Gastrocnemius medialis (tissue), 4 donors: ENCODE results near the gene XRCC3. TPM values are rescaled to one million over a fixed set of nuclear protein-coding genes. Genes with fewer than 3 reads are reported as not detected.

Source experiments
- ATAC-seq, 2 donors: fragments of 150-250 bp; one replicate each; pipeline ENCODE4 v1.9.1; 2016
- DNase-seq, 2 donors: peaks; one replicate each; pipeline ENCODE4 v3.0.0-alpha.2; 2019
- H3K27ac ChIP-seq, 4 donors: fragments of 200-600 bp; sonication (generic); 1 replicate in 1 of 4; 2 replicates in 3 of 4; pipeline ENCODE4 v1.5.1; 2016 to 2018; ENCODE audit warnings: mild to moderate bottlenecking in 2 of 4, moderate library complexity in 1 of 4
- H3K27me3 ChIP-seq, 3 donors: fragments of 200-600 bp; sonication (generic) in 2 of 3; 1 replicate in 1 of 3; 2 replicates in 2 of 3; pipeline versions ENCODE4 v1.5.1 to v1.6.0; 2016 to 2019; ENCODE audit warnings: mild to moderate bottlenecking in 1 of 3, moderate library complexity in 1 of 3
- H3K36me3 ChIP-seq, 2 donors: fragments of 200-600 bp; sonication (generic) in 1 of 2; one replicate each; pipeline ENCODE4 v1.5.1; 2017 to 2018
- H3K4me1 ChIP-seq, 2 donors: fragments of 200-600 bp; sonication (generic) in 1 of 2; one replicate each; pipeline ENCODE4 v1.5.1; 2016 to 2017; ENCODE audit warnings: mild to moderate bottlenecking in 2 of 2
- H3K4me3 ChIP-seq, 4 donors: fragments of 200-600 bp; sonication (generic) in 3 of 4; 1 replicate in 1 of 4; 2 replicates in 3 of 4; pipeline ENCODE4 v1.5.1; 2016 to 2019; ENCODE audit warnings: mild to moderate bottlenecking in 2 of 4
- H3K9me3 ChIP-seq, 3 donors: fragments of 200-600 bp; sonication (generic) in 2 of 3; 1 replicate in 1 of 3; 2 replicates in 2 of 3; pipeline ENCODE4 v1.5.1; 2016 to 2019
- CTCF ChIP-seq, 5 experiments: fragments of 450-650 bp in 3 of 5; fragments of 200-600 bp in 2 of 5; sonication (generic) in 2 of 5; IDR thresholded peaks in 4 of 5; conservative IDR thresholded peaks in 1 of 5; 1 replicate in 4 of 5; 2 replicates in 1 of 5; pipeline ENCODE4 v1.5.1; 2016 to 2019; ENCODE audit warnings: antibody characterized with exemption in 5 of 5, mild to moderate bottlenecking in 3 of 5, moderate library complexity in 3 of 5
- POLR2A ChIP-seq, 2 donors: fragments of 450-650 bp; IDR thresholded peaks; one replicate each; pipeline ENCODE4 v1.6.1; 2017; ENCODE audit warnings: antibody characterized with exemption in 2 of 2, mild to moderate bottlenecking in 2 of 2, moderate library complexity in 2 of 2
- in situ Hi-C, 4 donors: fragments of 200-750 bp; cut with MboI; loops; one replicate each; pipeline versions ENCODE4 v1.15.0 to v1.8.0; 2017; ENCODE audit warnings: low sequenced_read_pairs in 4 of 4
- intact Hi-C: fragments of 100-400 bp; cut with DNase I; formaldehyde crosslinking; loops from one replicate; pipeline ENCODE4 v1.15.1; 2023; ENCODE audit warnings: low total_unique reads
- total RNA-seq, 4 donors: library from RNA; depleted of rRNA; stranded (reverse); fragments of >200 nt; gene quantifications; one replicate each; pipeline versions ENCODE4 v1.1.0 to v1.2.3, GENCODE V29; 2016

The XRCC3 gene
- total RNA-seq, 4 donors from 2014 or later, result 1.3 to 26.5 (median 3.0) TPM

DNA sequence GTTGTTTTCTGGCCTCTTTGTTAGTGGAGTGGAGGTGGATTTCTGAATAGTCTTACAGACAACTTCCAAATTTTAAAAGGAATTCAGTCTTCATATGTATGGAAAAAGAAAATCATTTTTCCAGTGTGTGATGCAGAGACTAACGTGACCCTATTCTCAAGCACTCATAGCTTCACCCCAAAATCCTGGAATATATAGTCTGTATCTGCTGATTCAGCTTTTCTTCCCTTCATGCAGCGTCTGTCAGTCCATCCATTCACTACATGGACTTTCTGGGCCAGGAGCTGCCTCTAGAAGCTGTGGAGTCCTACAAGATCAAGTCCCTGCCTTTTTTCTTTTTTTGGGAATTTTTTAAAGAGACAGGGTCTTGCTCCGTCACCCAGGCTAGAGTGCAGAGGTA lies 62.4 kb downstream of the XRCC3 start:
- Histone ChIP-seq H3K9me3 (no peaks in the 10 kb centered on the region), H3K36me3 (peaks cover 0 to 35% of the 10 kb centered on the region in 2 donors), H3K27ac (peak overlapping the region in 1 of 4 donors; percentile 63), H3K4me3 (no peak overlapping the region), H3K27me3 (no peaks in the 10 kb centered on the region), H3K4me1 (peaks cover 30 to 39% of the 10 kb centered on the region in 2 donors)
- in situ Hi-C loops (no loop called here), intact Hi-C loops (no loop called here)
- DNase-seq (no peak), ATAC-seq (no peak)
- TF ChIP-seq CTCF (IDR thresholded peaks at IDR 0.05 in 4 of 5, conservative IDR thresholded peaks at IDR 0.05 in 1 of 5), result no peak
- no peak for TF ChIP-seq POLR2A (IDR thresholded peaks at IDR 0.05)

DNA sequence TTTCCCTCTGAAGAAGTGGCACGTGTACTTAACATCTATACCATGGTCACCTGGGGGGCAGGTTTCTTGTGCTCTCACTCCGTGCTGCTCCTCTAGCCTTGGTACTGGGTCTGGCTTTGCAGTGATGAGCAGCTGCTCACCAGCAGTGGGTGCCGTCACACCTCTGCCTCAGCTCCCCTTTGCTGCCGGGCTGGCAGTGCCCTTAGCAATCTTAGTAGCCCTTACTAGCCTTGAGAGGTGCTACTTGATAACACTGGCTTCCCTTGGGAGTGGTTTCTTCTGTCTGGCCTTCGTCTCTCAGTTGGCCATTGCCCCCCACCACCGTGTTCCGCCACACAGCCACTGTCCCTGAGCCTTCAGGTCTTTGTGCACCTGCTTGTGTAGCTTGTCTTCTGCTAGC lies 63.7 kb downstream of the XRCC3 start:
- H3K4me1 ChIP-seq, result peaks cover 30 to 45% of the 10 kb centered on the region in 2 donors
- intact Hi-C loops, result no loop called here
- TF ChIP-seq POLR2A (IDR thresholded peaks at IDR 0.05) (no peak), CTCF (IDR thresholded peaks at IDR 0.05 in 4 of 5, conservative IDR thresholded peaks at IDR 0.05 in 1 of 5) (no peak)
- in situ Hi-C loops, result no loop called here
- H3K27me3 ChIP-seq, result no peaks in the 10 kb centered on the region
- no peak overlapping the region for H3K4me3 ChIP-seq
- no peak overlapping the region for H3K27ac ChIP-seq
- ATAC-seq, result no peak
- H3K9me3 ChIP-seq, result no peaks in the 10 kb centered on the region
- H3K36me3 ChIP-seq, result peaks cover 0 to 23% of the 10 kb centered on the region in 2 donors
- no peak for DNase-seq

DNA sequence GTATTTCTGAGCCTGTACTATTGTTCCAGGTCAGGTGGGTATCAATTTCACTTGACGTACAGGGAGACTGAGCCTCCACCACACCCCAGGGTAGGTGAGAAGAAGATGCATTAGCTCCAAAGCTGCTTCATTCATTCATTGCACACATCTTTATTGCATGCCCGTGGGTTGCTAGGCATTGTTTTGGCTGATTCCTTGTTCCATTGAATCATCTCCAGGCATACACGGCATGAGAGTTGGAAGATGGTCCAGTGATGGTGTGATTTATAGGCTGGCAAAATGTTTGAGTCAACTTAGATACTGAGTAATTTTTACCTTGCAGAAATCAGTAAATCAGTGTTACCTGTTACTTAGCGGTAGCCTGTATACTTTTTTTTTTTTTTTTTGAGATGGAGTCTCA lies 65.0 kb downstream of the XRCC3 start:
- Histone ChIP-seq H3K27me3 (no peaks in the 10 kb centered on the region), H3K27ac (no peak overlapping the region), H3K9me3 (no peaks in the 10 kb centered on the region), H3K36me3 (peaks cover 0 to 9% of the 10 kb centered on the region in 2 donors), H3K4me1 (peaks cover 30 to 49% of the 10 kb centered on the region in 2 donors), H3K4me3 (no peak overlapping the region)
- TF ChIP-seq POLR2A (IDR thresholded peaks at IDR 0.05), result no peak
- no peak for TF ChIP-seq CTCF (IDR thresholded peaks at IDR 0.05 in 4 of 5, conservative IDR thresholded peaks at IDR 0.05 in 1 of 5)
- DNase-seq (no peak), ATAC-seq (peak in 1 of 2 donors; percentile 52)
- in situ Hi-C loops, result no loop called here
- intact Hi-C loops, result no loop called here

GRCh38 chr14:103649001-103649400 lies 66.2 kb downstream of the XRCC3 start:
- H3K36me3 ChIP-seq, result no peaks in the 10 kb centered on the region
- H3K27ac ChIP-seq, result no peak overlapping the region
- no peak for DNase-seq
- H3K27me3 ChIP-seq, result no peaks in the 10 kb centered on the region
- ATAC-seq, result no peak
- intact Hi-C loops (no loop called here), in situ Hi-C loops (no loop called here)
- no peaks in the 10 kb centered on the region for H3K9me3 ChIP-seq
- peaks cover 27 to 39% of the 10 kb centered on the region in 2 donors for H3K4me1 ChIP-seq
- TF ChIP-seq CTCF (IDR thresholded peaks at IDR 0.05 in 4 of 5, conservative IDR thresholded peaks at IDR 0.05 in 1 of 5) (no peak), POLR2A (IDR thresholded peaks at IDR 0.05) (no peak)
- H3K4me3 ChIP-seq, result no peak overlapping the region

Other genes starting within 250 kb of the XRCC3 start
- gene CKB, start 192.6 kb downstream of the XRCC3 start, total RNA-seq, result 100 to 1,000 TPM in 1 of 4 donors, 10 to 100 TPM in 3; 20.7 to 110 (median 43.4) TPM
- gene TRMT61A, start 186.3 kb downstream of the XRCC3 start, total RNA-seq, result 10 to 100 TPM in 1 of 4 donors, 1 to 10 TPM in 3; 8.3 to 11.0 (median 9.6) TPM
- gene BAG5, start 152.8 kb downstream of the XRCC3 start, total RNA-seq, result 10 to 100 TPM; 16.9 to 22.6 (median 21.0) TPM
- 100 to 1,000 TPM in 1 of 4 donors, 10 to 100 TPM in 3; 56.7 to 111 (median 71.7) TPM for gene COA8, start 152.5 kb downstream of the XRCC3 start, total RNA-seq
- gene KLC1, start 86.2 kb downstream of the XRCC3 start, total RNA-seq, result 100 to 1,000 TPM; 217 to 398 (median 309) TPM
- 10 to 100 TPM; 16.2 to 25.8 (median 20.2) TPM for gene ZFYVE21, start 359 bp upstream of the XRCC3 start, total RNA-seq
- 10 to 100 TPM; 10.4 to 24.6 (median 11.8) TPM for gene PPP1R13B, start 132.1 kb upstream of the XRCC3 start, total RNA-seq
- gene TDRD9, start 213.0 kb upstream of the XRCC3 start, total RNA-seq, result 1 to 10 TPM in 1 of 4 donors, under 1 TPM in 2, not detected in 1; 0.17 to 1.5 (median 0.31) TPM
- gene RD3L, start 227.1 kb upstream of the XRCC3 start, total RNA-seq, result not detected